Measurements from ENCODE around the gene CASTOR2.
"Not testable (repeated sequence)": the region's sequence is repeated elsewhere in the genome, so short reads cannot be mapped to it uniquely, and the experiment has no call there.

- TF ChIP-seq EZH2 (IDR thresholded peaks at IDR 0.05; ENCODE audit: borderline replicate concordance, control insufficient read depth, low read depth, low read length); HCFC1 (IDR thresholded peaks at IDR 0.05; ENCODE audit: low read length); CTCF (IDR thresholded peaks at IDR 0.05 in 2 of 3, conservative IDR thresholded peaks at IDR 0.05 in 1 of 3; ENCODE audit: control insufficient read depth in 2 of 3, extremely low read depth in 1 of 3, insufficient read depth in 1 of 3, low read depth in 3 of 3, low read length in 3 of 3); CREB1 (IDR thresholded peaks at IDR 0.05; ENCODE audit: low read depth); FOXM1 (IDR thresholded peaks at IDR 0.05; ENCODE audit: low read depth, low read length); STAT3 (IDR thresholded peaks at IDR 0.05; ENCODE audit: low read depth, low read length); ETV6 (conservative IDR thresholded peaks at IDR 0.05 in 1 of 2, IDR thresholded peaks at IDR 0.05 in 1 of 2; ENCODE audit: borderline replicate concordance in 1 of 2, low read depth in 1 of 2); TCF12 (IDR thresholded peaks at IDR 0.05; ENCODE audit: low read depth, low read length); POLR2AphosphoS2 (IDR thresholded peaks at IDR 0.05; ENCODE audit: low read depth, low read length); SIN3A (IDR thresholded peaks at IDR 0.05; ENCODE audit: low read depth, low read length); MXI1 (IDR thresholded peaks at IDR 0.05; ENCODE audit: low read depth, low read length): not testable (repeated sequence)
- TF ChIP-seq, protein P1, sequence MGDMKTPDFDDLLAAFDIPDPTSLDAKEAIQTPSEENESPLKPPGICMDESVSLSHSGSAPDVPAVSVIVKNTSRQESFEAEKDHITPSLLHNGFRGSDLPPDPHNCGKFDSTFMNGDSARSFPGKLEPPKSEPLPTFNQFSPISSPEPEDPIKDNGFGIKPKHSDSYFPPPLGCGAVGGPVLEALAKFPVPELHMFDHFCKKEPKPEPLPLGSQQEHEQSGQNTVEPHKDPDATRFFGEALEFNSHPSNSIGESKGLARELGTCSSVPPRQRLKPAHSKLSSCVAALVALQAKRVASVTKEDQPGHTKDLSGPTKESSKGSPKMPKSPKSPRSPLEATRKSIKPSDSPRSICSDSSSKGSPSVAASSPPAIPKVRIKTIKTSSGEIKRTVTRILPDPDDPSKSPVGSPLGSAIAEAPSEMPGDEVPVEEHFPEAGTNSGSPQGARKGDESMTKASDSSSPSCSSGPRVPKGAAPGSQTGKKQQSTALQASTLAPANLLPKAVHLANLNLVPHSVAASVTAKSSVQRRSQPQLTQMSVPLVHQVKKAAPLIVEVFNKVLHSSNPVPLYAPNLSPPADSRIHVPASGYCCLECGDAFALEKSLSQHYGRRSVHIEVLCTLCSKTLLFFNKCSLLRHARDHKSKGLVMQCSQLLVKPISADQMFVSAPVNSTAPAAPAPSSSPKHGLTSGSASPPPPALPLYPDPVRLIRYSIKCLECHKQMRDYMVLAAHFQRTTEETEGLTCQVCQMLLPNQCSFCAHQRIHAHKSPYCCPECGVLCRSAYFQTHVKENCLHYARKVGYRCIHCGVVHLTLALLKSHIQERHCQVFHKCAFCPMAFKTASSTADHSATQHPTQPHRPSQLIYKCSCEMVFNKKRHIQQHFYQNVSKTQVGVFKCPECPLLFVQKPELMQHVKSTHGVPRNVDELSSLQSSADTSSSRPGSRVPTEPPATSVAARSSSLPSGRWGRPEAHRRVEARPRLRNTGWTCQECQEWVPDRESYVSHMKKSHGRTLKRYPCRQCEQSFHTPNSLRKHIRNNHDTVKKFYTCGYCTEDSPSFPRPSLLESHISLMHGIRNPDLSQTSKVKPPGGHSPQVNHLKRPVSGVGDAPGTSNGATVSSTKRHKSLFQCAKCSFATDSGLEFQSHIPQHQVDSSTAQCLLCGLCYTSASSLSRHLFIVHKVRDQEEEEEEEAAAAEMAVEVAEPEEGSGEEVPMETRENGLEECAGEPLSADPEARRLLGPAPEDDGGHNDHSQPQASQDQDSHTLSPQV (IDR thresholded peaks at IDR 0.05) = not testable (repeated sequence)
- TF ChIP-seq, protein P2, sequence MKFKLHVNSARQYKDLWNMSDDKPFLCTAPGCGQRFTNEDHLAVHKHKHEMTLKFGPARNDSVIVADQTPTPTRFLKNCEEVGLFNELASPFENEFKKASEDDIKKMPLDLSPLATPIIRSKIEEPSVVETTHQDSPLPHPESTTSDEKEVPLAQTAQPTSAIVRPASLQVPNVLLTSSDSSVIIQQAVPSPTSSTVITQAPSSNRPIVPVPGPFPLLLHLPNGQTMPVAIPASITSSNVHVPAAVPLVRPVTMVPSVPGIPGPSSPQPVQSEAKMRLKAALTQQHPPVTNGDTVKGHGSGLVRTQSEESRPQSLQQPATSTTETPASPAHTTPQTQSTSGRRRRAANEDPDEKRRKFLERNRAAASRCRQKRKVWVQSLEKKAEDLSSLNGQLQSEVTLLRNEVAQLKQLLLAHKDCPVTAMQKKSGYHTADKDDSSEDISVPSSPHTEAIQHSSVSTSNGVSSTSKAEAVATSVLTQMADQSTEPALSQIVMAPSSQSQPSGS (IDR thresholded peaks at IDR 0.05; ENCODE audit: low read length) = not testable (repeated sequence)
Measured at GRCh38 chr7:74953774-74954173, 10.7 kb upstream of the CASTOR2 start.

All from GM12878 (cell line).